Ovary (tissue), 3 donors: Measurements from ENCODE around the gene MCOLN3.

Source experiments
- POLR2A ChIP-seq: fragments of 450-650 bp; IDR thresholded peaks from one replicate; pipeline ENCODE4 v1.6.1; 2017; ENCODE audit warnings: antibody characterized with exemption, mild to moderate bottlenecking, moderate library complexity
- TF ChIP-seq, protein P1 (sequence below), 3 donors: fragments of 450-650 bp in 2 of 3; fragments of 200-600 bp in 1 of 3; IDR thresholded peaks; one replicate each; pipeline versions ENCODE4 v1.5.1 to v1.8.0; 2016 to 2022; ENCODE audit warnings: antibody characterized with exemption in 3 of 3, mild to moderate bottlenecking in 1 of 3
- donor health status: DM: no; HTN: no; CAD: no.

DNA sequence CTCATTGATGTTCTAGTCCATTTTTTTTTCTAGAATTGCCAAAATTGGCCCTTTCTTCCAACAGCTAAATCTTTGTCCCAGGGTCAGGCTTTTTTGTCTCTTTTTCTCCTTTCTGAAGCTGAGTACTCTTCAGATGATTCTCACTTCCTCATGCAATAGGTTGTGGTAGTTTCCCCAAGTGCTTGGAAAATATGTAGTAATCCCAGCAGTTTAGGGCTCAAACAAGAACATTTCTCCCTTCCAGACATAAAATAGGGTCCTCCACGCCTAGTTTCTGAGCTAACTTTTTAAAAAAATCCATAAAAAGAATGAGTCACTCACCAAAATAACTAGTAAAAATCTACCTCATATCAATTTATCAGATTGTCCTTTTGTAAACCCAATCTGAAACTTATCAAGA, 10.0 kb upstream of the MCOLN3 start:
- TF ChIP-seq, protein P1, sequence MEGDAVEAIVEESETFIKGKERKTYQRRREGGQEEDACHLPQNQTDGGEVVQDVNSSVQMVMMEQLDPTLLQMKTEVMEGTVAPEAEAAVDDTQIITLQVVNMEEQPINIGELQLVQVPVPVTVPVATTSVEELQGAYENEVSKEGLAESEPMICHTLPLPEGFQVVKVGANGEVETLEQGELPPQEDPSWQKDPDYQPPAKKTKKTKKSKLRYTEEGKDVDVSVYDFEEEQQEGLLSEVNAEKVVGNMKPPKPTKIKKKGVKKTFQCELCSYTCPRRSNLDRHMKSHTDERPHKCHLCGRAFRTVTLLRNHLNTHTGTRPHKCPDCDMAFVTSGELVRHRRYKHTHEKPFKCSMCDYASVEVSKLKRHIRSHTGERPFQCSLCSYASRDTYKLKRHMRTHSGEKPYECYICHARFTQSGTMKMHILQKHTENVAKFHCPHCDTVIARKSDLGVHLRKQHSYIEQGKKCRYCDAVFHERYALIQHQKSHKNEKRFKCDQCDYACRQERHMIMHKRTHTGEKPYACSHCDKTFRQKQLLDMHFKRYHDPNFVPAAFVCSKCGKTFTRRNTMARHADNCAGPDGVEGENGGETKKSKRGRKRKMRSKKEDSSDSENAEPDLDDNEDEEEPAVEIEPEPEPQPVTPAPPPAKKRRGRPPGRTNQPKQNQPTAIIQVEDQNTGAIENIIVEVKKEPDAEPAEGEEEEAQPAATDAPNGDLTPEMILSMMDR (IDR thresholded peaks at IDR 0.05): no peak
- no peak for TF ChIP-seq POLR2A
